Measurements from ENCODE around the gene IFNK.

The IFNK gene

GRCh38 chr9:27514551-27514950 lies 9.5 kb upstream of the IFNK start:
- no peak for FAIRE-seq

- FAIRE-seq: no peak
These were observed 6.1 kb upstream of the IFNK start for GRCh38 chr9:27518006-27518405.

GRCh38 chr9:27518809-27519208 lies 5.3 kb upstream of the IFNK start:
- no peak for FAIRE-seq

- no peak for FAIRE-seq
These were observed 4.3 kb upstream of the IFNK start for GRCh38 chr9:27519466-27520465.

GRCh38 chr9:27520986-27521385 lies 3.1 kb upstream of the IFNK start:
- no peak for FAIRE-seq

GRCh38 chr9:27523141-27523540 lies 949 bp upstream of the IFNK start:
- FAIRE-seq: no peak

- FAIRE-seq: no peak
These were observed 3.6 kb downstream of the IFNK start for GRCh38 chr9:27527702-27528075.

GRCh38 chr9:27528076-27528885 lies 4.2 kb downstream of the IFNK start:
- FAIRE-seq: no peak

GRCh38 chr9:27528886-27529315 lies 4.8 kb downstream of the IFNK start:
- no peak for FAIRE-seq

- FAIRE-seq: no peak
These were observed 5.5 kb downstream of the IFNK start, which contains the start of gene MOB3B for GRCh38 chr9:27529316-27530278. MOB3B (minus strand) TSS chr9:27529814; CDS start chr9:27455550, 74,264 bp downstream.

- no peak for FAIRE-seq
These were observed 7.0 kb downstream of the IFNK start for GRCh38 chr9:27530915-27531755.

GRCh38 chr9:27532046-27532445 lies 8.0 kb downstream of the IFNK start:
- no peak for FAIRE-seq

GRCh38 chr9:27533311-27533710 lies 9.2 kb downstream of the IFNK start:
- FAIRE-seq: no peak

- FAIRE-seq: no peak
These were observed 10.0 kb downstream of the IFNK start for GRCh38 chr9:27534131-27534530.

GRCh38 chr9:27534658-27535209 lies 10.6 kb downstream of the IFNK start:
- no peak for FAIRE-seq

GRCh38 chr9:27535701-27536118 lies 11.6 kb downstream of the IFNK start:
- no peak for FAIRE-seq

GRCh38 chr9:27536168-27536567 lies 12.1 kb downstream of the IFNK start:
- FAIRE-seq: no peak

- no peak for FAIRE-seq
These were observed 12.9 kb downstream of the IFNK start for GRCh38 chr9:27537027-27537435.

GRCh38 chr9:27537756-27538155 lies 13.7 kb downstream of the IFNK start:
- FAIRE-seq: no peak

GRCh38 chr9:27538647-27539046 lies 14.6 kb downstream of the IFNK start:
- no peak for FAIRE-seq

Measured in A204.1 (cell line).